Dendritic cell treated with granulocyte-macrophage colony-stimulating factor and Interleukin-4, amounts not matched to agents 40 ng/mL and 50 ng/mL, for 4 days (primary cell): ENCODE data around the gene SYT5.
"Not testable (repeated sequence)": the region's sequence is repeated elsewhere in the genome, so short reads cannot be mapped to it uniquely, and the experiment has no call there.

Source experiments
- H3K27ac Mint-ChIP-seq: one replicate; pipeline ENCODE4 v1.8.0; 2022; ENCODE audit warnings: mild to moderate bottlenecking, mixed read lengths
- H3K27me3 Mint-ChIP-seq: one replicate; pipeline ENCODE4 v1.8.0; 2022; ENCODE audit warnings: mild to moderate bottlenecking, mixed read lengths
- H3K36me3 Mint-ChIP-seq: one replicate; pipeline ENCODE4 v1.8.0; 2022; ENCODE audit warnings: low read depth, mixed read lengths
- H3K4me1 Mint-ChIP-seq: one replicate; pipeline ENCODE4 v1.8.0; 2022; ENCODE audit warnings: low read depth, mixed read lengths
- H3K4me3 Mint-ChIP-seq: one replicate; pipeline ENCODE4 v1.8.0; 2022; ENCODE audit warnings: mild to moderate bottlenecking, moderate library complexity, mixed read lengths
- H3K9me3 Mint-ChIP-seq: one replicate; pipeline ENCODE4 v1.8.0; 2022; ENCODE audit warnings: mixed read lengths
- intact Hi-C: fragments of 100-400 bp; cut with micrococcal nuclease; formaldehyde crosslinking; loops from one replicate; pipeline ENCODE4 v1.15.0; 2022

Gene SYT5

DNA sequence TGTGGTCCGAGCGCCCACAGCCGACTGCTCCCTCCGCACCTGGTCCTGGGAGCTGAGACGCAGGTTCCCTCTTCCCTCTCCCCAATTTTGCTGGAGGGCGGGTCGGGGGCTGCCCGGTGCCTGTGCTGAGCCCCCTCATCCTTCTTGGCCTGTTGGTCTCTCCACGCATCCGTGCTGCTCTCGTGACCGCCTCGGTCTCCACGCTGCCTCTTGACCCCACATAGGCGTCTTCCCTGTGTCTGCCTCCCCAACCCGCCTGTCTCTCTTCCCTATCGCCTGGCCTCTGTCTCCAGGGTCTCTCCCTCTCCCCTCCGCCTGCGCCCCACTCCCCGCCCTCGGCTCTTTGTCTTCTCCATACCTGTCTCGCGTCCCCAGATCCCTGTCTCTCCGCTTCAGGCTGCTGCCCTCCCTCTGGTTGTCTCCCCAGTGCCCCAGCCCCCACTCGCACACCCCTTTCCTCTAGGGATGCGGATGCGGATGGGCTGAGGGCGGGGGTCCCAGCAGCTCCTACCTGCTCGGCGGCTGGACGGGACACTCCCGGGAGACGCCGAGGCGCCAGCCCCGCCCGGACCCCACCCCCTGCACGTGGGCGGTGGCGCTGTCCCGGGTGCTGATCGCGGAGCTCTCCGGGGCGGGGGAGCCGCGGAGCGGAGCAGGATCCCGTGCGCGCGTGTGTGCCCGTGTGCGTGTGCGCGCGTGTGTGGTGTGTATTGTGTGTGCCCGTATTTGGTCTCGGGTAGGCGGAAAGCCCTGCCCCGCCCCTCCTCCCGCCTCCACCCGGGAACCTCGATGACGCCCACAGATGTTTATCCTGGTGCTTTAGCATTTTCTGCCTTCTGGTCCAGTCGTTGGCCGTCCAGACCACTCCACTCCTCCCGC, at the start of gene SYT5:
TSS of gene SYT5 (minus strand) at position 684 of the 879 bp plus-strand sequence. CDS start 1,248 bp downstream, outside the sequence.
- intact Hi-C loops: no loop called here
- Mint-ChIP-seq H3K9me3 (no peaks in the 10 kb centered on the region), H3K36me3 (no peaks in the 10 kb centered on the region), H3K4me3 (peak within 1 kb of the TSS; percentile 59), H3K27me3 (peaks cover 87% of the 10 kb centered on the region), H3K4me1 (peaks cover 25% of the 10 kb centered on the region), H3K27ac (no peak within 1 kb of the TSS)

DNA sequence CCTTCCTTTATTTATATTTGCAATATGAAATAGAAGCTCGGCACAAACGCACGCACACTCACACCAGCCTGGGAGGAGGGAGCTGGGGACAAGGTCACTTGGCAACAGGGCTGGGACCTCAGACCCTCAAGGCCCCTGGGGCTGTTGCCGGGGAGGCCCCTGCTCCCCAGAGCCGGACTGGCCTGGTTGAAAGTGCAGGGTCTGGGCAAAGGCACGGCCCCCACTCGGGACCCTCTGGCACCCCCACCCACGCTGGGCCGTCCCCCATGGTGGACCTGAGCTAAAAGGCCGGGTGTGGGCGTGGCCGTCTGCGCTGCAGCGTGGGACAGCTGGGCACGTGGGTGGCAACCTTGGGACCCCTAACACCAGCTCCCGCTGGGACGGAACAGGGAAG, 49.7 kb upstream of the SYT5 start:
- Mint-ChIP-seq H3K4me1 (peaks cover 14% of the 10 kb centered on the region), H3K36me3 (peaks cover 99% of the 10 kb centered on the region), H3K27me3 (no peaks in the 10 kb centered on the region), H3K27ac (no peak overlapping the region), H3K4me3 (no peak overlapping the region), H3K9me3 (no peaks in the 10 kb centered on the region)
- intact Hi-C loops: no loop called here

- intact Hi-C loops: no loop called here
- Mint-ChIP-seq H3K9me3 (no peaks in the 10 kb centered on the region), H3K4me1 (peaks cover 14% of the 10 kb centered on the region), H3K27ac (no peak overlapping the region), H3K36me3 (peaks cover 99% of the 10 kb centered on the region), H3K4me3 (no peak overlapping the region), H3K27me3 (no peaks in the 10 kb centered on the region)
Observed at GRCh38 chr19:55229145-55229788, 49.2 kb upstream of the SYT5 start.

GRCh38 chr19:55228403-55229031, 48.4 kb upstream of the SYT5 start, which contains the start of gene TMEM86B:
TMEM86B (minus strand) TSS chr19:55228763; CDS start chr19:55228741, 22 bp downstream.
- H3K27ac Mint-ChIP-seq: no peak within 1 kb of the TSS
- peaks cover 99% of the 10 kb centered on the region for H3K36me3 Mint-ChIP-seq
- no peak within 1 kb of the TSS for H3K4me3 Mint-ChIP-seq
- intact Hi-C loops: no loop called here
- peaks cover 14% of the 10 kb centered on the region for H3K4me1 Mint-ChIP-seq
- H3K27me3 Mint-ChIP-seq: no peaks in the 10 kb centered on the region
- H3K9me3 Mint-ChIP-seq: no peaks in the 10 kb centered on the region

DNA sequence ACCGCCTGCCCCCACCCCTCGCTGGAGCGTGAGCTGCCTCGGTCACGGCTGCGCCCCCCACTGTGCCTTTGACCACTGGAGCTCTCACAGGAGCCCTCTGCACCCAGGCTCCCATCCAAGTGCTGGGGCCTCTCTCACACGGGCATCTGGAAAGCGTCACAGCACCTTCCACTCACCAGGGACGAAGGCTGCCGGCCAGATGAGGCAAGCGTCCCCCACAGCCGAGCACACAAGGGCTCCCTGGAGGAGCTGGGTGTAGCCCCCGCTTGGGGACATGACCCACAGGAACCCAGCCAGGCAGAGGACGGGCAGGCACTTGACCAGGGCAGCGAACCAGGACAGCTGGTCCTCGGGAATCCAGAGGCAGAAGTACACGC, 47.9 kb upstream of the SYT5 start:
- no peaks in the 10 kb centered on the region for H3K27me3 Mint-ChIP-seq
- H3K9me3 Mint-ChIP-seq: no peaks in the 10 kb centered on the region
- no peak overlapping the region for H3K27ac Mint-ChIP-seq
- intact Hi-C loops: no loop called here
- H3K36me3 Mint-ChIP-seq: peaks cover 98% of the 10 kb centered on the region
- H3K4me3 Mint-ChIP-seq: no peak overlapping the region
- peaks cover 14% of the 10 kb centered on the region for H3K4me1 Mint-ChIP-seq

DNA sequence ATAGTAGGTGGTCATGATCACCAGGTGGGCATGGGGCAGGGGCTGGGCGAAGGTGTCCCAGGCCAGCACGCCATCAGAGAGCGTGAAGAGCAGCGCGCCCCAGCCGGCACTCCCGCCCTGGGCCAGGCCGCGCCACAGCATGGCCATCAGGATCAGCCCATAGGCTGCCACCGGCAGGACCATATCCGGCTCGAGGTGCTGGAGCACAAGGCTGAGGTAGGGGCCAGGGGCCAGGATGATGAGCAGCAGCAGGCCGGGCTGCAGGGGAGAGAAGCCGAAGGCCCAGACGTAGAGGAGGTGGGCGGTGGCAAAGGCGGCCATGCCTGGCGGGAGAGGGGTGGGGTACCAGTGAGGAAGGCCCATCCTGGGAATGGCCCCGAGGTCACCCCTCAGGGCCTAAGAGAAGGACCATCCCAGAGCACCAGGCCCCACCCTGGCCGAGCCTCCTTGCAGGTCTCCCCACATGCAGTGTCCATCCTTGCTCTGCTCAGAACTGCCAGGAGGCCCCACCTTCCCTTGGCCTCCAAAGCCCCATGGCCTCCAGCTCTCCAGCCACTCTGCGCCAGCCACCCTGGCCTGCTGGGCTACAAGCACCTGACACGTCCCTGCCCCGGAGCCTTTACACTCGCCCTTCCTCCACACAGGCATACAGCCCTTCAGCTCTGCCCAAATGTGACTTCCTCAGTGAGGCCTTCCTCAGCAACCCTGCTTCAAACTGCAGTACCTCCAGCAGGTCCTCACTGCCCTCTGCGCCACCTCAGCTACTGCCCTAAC, 47.3 kb upstream of the SYT5 start:
- H3K27me3 Mint-ChIP-seq: no peaks in the 10 kb centered on the region
- H3K4me3 Mint-ChIP-seq: no peak overlapping the region
- peaks cover 93% of the 10 kb centered on the region for H3K36me3 Mint-ChIP-seq
- H3K9me3 Mint-ChIP-seq: no peaks in the 10 kb centered on the region
- H3K4me1 Mint-ChIP-seq: peaks cover 14% of the 10 kb centered on the region
- no peak overlapping the region for H3K27ac Mint-ChIP-seq
- intact Hi-C loops: no loop called here

GRCh38 chr19:55226788-55227187, 46.7 kb upstream of the SYT5 start:
- no peaks in the 10 kb centered on the region for H3K27me3 Mint-ChIP-seq
- no peak overlapping the region for H3K27ac Mint-ChIP-seq
- H3K4me1 Mint-ChIP-seq: peaks cover 9% of the 10 kb centered on the region
- peaks cover 86% of the 10 kb centered on the region for H3K36me3 Mint-ChIP-seq
- no peaks in the 10 kb centered on the region for H3K9me3 Mint-ChIP-seq
- intact Hi-C loops: no loop called here
- no peak overlapping the region for H3K4me3 Mint-ChIP-seq

DNA sequence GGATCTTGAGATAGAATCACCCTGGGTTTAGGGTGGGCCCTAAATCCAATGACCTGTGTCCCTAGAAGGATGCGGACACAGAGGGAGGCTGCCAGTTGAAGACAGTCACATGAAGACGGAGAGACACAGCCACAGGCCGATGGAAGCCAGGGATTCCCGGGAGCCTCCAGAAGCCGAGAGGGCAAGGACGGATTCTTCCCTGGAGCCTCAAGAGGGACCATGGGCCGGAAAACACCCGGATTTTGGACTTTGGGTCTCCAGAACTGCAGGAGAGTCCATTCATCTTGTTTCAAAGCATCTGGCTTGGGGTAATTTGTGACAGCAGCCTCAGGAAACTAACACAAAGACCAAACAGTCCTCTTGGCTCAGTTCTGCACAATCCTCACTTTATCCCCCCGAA, 46.2 kb upstream of the SYT5 start:
- H3K27ac Mint-ChIP-seq: no peak overlapping the region
- H3K9me3 Mint-ChIP-seq: peaks cover 2% of the 10 kb centered on the region
- H3K36me3 Mint-ChIP-seq: peaks cover 85% of the 10 kb centered on the region
- H3K4me3 Mint-ChIP-seq: no peak overlapping the region
- intact Hi-C loops: no loop called here
- no peaks in the 10 kb centered on the region for H3K27me3 Mint-ChIP-seq
- peaks cover 9% of the 10 kb centered on the region for H3K4me1 Mint-ChIP-seq

DNA sequence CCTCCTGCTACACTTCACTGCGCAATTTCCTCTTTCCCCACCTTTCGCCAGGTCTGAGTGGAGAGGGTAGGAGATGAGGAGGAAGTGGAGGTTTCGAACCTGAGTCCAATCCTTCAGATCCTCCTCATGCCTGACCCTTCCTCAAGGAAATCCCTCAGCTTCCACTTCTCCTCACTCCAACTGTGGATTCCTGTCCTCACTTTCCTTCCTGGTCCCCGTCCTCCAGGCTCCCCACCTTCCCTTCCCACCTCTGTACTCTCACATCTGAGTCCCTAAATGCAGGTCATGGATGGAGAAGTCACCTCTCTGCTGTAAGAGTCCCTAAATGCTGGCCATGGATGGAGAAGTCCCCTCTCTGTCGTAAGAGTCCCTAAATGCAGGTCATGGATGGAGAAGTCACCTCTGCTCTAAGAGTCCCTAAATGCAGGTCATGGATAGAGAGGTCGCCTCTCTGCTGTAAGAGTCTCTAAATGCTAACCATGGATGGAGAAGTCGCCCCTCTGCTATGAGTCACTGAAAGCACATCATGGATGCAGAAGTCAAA, 45.4 kb upstream of the SYT5 start:
- no peak overlapping the region for H3K27ac Mint-ChIP-seq
- H3K27me3 Mint-ChIP-seq: no peaks in the 10 kb centered on the region
- H3K4me3 Mint-ChIP-seq: no peak overlapping the region
- H3K9me3 Mint-ChIP-seq: peaks cover 10% of the 10 kb centered on the region
- H3K36me3 Mint-ChIP-seq: peaks cover 85% of the 10 kb centered on the region
- intact Hi-C loops: no loop called here
- peaks cover 9% of the 10 kb centered on the region for H3K4me1 Mint-ChIP-seq

DNA sequence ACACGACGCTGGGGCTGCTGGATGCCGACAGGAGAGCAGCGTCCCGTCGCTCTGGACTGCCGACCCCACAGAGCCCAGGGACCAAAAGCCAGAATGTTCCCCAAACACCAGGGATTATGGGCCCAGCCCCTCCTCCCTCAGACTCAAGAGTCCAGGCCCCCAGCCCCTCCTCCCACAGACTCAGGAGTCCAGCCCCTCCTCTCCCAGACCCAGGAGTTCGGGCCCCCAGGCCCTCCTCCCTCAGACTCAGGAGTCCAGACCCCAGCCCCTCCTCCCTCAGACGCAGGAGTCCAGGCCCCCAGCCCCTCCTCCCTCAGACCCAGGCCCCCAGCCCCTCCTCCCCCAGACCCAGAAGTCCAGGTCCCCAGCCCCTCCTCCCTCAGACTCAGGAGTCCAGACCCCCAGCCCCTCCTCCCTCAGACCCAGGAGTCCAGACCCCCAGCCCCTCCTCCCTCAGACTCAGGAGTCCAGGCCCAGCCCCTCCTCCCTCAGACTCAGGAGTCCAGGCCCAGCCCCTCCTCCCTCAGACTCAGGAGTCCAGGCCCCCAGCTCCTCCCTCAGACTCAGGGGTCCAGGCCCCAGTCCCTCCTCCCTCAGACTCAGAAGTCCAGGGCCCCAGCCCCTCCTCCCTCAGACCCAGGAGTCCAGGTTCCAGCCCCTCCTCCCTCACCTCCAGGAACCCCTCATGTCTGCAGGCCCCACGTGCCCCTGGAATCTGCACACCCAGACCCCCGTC, 44.8 kb upstream of the SYT5 start:
- H3K4me3 Mint-ChIP-seq, intact Hi-C loops, H3K27ac Mint-ChIP-seq, H3K27me3 Mint-ChIP-seq: not testable (repeated sequence)
- Mint-ChIP-seq H3K9me3 (peaks cover 15% of the 10 kb centered on the region), H3K4me1 (peaks cover 14% of the 10 kb centered on the region), H3K36me3 (peaks cover 84% of the 10 kb centered on the region)

GRCh38 chr19:55224038-55224665, 44.1 kb upstream of the SYT5 start:
- peaks cover 14% of the 10 kb centered on the region for H3K4me1 Mint-ChIP-seq
- no peak overlapping the region for H3K4me3 Mint-ChIP-seq
- intact Hi-C loops: no loop called here
- H3K27ac Mint-ChIP-seq: no peak overlapping the region
- H3K9me3 Mint-ChIP-seq: peaks cover 15% of the 10 kb centered on the region
- H3K27me3 Mint-ChIP-seq: no peaks in the 10 kb centered on the region
- peaks cover 77% of the 10 kb centered on the region for H3K36me3 Mint-ChIP-seq

DNA sequence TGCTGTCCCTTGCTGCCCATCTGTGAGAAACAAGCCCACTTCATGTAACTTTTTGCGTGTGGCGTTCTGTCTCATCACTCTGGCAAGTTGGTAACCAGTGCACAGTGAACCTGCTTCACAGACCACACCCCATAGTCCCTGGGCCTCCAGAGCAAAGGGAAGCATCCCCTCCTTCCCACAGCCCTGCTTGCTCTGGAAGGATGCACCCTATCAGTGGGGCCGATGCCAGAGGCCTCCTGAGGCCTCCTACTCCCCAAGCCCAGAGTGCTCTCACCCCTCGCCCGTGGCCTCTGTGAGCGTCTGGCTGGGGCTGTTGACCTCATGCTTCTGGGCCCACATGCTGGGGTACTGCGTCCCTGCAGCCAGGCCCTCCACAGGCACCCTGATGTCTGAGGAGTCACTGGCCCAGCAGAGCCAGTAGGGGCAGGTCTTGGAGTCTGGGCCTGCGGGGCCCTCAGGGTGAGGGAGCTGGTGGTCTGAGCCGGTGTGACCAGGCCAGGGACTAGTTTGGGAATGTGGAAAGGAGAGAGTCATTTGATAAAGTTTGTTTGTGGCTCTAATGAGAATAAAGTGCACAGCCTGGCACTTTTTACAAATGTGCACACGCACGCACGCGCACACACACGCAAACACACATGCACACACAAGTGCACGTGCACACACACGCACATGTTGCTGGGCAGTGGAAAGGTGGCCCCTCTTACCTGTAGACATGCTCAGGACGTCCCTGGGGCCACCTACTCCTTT, 43.4 kb upstream of the SYT5 start:
- Mint-ChIP-seq H3K4me3 (no peak overlapping the region), H3K27ac (no peak overlapping the region)
- intact Hi-C loops: no loop called here

More for the DNA sequence above, 43.4 kb upstream of the SYT5 start:
- Mint-ChIP-seq H3K27me3 (no peaks in the 10 kb centered on the region), H3K4me1 (peaks cover 14% of the 10 kb centered on the region), H3K36me3 (peaks cover 70% of the 10 kb centered on the region), H3K9me3 (peaks cover 15% of the 10 kb centered on the region)
